Ishikawa (cell line): ENCODE results near the gene ZNF783.

Experiments
- CEBPB ChIP-seq: IDR thresholded peaks from 2 replicates; pipeline ENCODE4 v1.6.1; 2012
- CREB1 ChIP-seq: IDR thresholded peaks from 2 replicates; pipeline ENCODE4 v1.6.1; 2012; ENCODE audit warnings: low read depth
- EGR1 ChIP-seq: IDR thresholded peaks from 2 replicates; pipeline ENCODE4 v1.6.1; 2012
- EP300 ChIP-seq: IDR thresholded peaks from 2 replicates; pipeline ENCODE4 v1.6.1; 2012; ENCODE audit warnings: borderline replicate concordance
- FOXM1 ChIP-seq: IDR thresholded peaks from 2 replicates; pipeline ENCODE4 v1.6.1; 2012; ENCODE audit warnings: low read depth, borderline replicate concordance
- MAX ChIP-seq: IDR thresholded peaks from 2 replicates; pipeline ENCODE4 v1.6.1; 2012
- NFIC ChIP-seq: IDR thresholded peaks from 2 replicates; pipeline ENCODE4 v1.6.1; 2012
- RAD21 ChIP-seq: IDR thresholded peaks from 2 replicates; pipeline ENCODE4 v1.6.1; 2012; ENCODE audit warnings: low read depth
- REST ChIP-seq: IDR thresholded peaks from 2 replicates; pipeline ENCODE4 v1.6.1; 2012; ENCODE audit warnings: low read depth, mild to moderate bottlenecking
- TAF1 ChIP-seq: IDR thresholded peaks from 2 replicates; pipeline ENCODE4 v1.6.1; 2012; ENCODE audit warnings: low read depth, mild to moderate bottlenecking
- TCF12 ChIP-seq: IDR thresholded peaks from 2 replicates; pipeline ENCODE4 v1.6.1; 2012; ENCODE audit warnings: low read depth
- TEAD4 ChIP-seq: IDR thresholded peaks from 2 replicates; pipeline ENCODE4 v1.6.1; 2012
- YY1 ChIP-seq: IDR thresholded peaks from 2 replicates; pipeline ENCODE4 v1.6.1; 2012; ENCODE audit warnings: low read depth
- ZBTB7A ChIP-seq: IDR thresholded peaks from 2 replicates; pipeline ENCODE4 v1.6.1; 2012; ENCODE audit warnings: low read depth
- TF ChIP-seq, protein P1 (sequence below): IDR thresholded peaks from 2 replicates; pipeline ENCODE4 v1.6.1; 2012

ZNF783 gene

DNA sequence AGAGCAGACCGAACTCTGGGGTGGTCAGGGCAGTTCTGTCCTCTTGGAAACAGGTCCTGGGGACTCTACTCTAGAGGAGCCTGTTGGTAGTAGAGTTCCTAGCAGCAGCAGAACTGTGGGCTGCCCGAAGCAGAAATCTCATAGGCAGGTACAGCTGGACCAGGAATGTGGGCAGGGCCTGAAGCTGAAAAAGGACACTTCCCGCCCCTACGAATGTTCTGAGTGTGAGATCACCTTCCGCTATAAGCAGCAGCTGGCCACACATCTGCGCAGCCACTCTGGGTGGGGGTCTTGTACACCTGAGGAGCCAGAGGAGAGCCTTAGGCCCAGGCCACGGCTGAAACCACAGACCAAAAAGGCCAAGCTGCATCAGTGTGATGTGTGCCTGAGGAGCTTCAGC, 8.3 kb upstream of the ZNF783 start:
- TF ChIP-seq TEAD4 (peak; percentile 86), TAF1 (no peak), ZBTB7A (no peak), MAX (0 out of 2 replicates have a peak, but pooled peaks have one; percentile 10)

DNA sequence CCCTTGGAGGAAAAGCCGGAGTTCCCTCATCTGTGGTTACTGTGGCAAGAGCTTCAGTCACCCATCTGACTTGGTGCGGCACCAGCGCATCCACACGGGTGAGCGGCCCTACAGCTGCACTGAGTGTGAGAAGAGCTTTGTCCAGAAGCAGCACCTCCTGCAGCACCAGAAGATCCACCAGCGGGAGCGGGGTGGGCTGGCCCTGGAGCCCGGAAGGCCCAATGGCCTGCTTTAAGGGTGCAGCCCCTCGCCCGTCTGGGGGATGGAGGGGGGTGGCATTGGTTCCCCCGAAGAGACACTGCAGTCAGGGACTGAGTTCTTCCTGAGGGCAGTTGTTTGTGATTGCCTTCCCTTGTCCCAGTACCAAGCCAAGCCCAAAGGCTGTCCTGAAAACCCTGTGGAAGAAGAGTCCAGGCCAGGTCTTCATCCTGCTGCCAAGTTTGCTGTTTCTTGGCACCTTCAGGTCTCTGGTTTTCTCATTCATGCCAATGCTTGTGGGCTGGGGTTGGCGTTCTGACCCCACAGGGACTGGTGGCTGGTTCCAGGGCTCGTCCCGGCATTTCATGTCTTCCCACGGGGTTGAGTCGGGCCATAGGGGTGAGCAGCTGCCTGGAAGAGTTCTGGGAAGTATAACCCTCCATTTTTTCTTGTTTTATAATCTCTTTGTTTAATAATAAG, 7.7 kb upstream of the ZNF783 start:
- no peak for TF ChIP-seq ZBTB7A
- no peak for TF ChIP-seq TAF1
- TF ChIP-seq CEBPB: no peak
- TF ChIP-seq NFIC: no peak
- no peak for TF ChIP-seq YY1
- TF ChIP-seq MAX: no peak
- no peak for TF ChIP-seq EGR1
- no peak for TF ChIP-seq FOXM1
- no peak for TF ChIP-seq REST
- TF ChIP-seq, protein P1, sequence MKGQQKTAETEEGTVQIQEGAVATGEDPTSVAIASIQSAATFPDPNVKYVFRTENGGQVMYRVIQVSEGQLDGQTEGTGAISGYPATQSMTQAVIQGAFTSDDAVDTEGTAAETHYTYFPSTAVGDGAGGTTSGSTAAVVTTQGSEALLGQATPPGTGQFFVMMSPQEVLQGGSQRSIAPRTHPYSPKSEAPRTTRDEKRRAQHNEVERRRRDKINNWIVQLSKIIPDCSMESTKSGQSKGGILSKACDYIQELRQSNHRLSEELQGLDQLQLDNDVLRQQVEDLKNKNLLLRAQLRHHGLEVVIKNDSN: no peak
- TF ChIP-seq CREB1: no peak
- no peak for TF ChIP-seq EP300
- no peak for TF ChIP-seq RAD21
- no peak for TF ChIP-seq TCF12
- TF ChIP-seq TEAD4: no peak

DNA sequence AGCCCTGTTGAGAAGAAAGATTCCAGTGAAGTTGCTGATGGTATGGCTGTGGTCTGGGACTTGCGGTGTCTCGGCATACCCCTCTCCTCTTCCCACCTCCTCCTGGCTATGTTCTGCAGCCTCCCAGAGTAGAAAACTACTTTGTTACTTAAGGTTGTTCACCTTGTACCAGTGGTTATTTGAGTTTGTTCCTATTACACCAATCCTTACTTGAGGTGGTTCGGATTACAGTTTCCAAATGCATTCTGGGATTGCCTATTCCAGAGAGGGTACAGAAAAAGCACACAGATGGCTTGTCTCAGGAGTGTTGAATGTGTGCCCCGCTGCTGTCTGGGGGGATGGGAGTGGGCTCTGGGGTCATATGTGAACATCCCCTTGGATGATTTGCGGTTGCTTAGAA, 6.8 kb upstream of the ZNF783 start:
- TF ChIP-seq ZBTB7A (no peak), TEAD4 (no peak), CREB1 (no peak)

DNA sequence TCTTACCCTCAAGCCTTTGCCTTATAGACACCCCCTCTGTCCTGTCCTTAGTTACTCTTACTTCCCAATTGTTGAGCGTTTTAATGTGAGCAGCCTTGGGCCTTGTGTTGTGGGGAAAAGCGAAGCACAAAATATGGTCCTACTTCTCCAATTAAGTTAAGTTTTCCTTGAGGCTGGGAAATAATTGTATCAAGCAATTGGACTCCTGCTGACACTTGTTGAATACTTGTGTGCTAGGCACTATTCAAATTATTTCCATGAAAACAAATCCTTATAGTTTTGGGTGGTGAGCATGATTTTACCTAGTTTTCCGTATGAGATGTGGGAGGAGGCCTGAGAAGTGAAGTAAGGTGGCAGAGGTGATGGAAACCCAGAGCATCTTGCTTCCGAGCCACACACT, 5.4 kb upstream of the ZNF783 start:
- TF ChIP-seq EP300: no peak
- no peak for TF ChIP-seq EGR1
- TF ChIP-seq CEBPB: no peak
- TF ChIP-seq ZBTB7A: no peak

DNA sequence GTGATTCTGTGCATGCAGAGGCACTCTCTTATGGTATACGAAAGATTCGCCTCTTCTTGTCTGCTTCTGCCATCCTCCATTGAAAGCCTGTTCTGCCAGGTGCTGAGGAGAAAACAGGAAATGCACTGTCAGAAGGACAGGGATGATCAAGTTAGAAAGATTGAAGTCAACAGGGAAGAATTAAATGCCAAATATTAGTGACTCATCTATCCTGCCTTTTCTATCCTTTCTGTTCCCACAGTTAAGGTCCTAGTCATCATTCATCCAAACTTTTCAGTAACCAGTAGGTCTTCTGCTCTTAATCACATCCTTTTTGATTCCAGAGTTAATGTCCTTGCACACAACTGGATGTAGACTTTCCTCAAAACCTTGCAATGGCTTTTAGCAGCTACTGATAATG, 4.8 kb upstream of the ZNF783 start:
- TF ChIP-seq MAX: no peak

- no peak for TF ChIP-seq TAF1
- TF ChIP-seq NFIC: no peak
- TF ChIP-seq EGR1: no peak
- no peak for TF ChIP-seq EP300
- no peak for TF ChIP-seq MAX
- no peak for TF ChIP-seq CEBPB
- no peak; the same call in 1 of the 2 replicates for TF ChIP-seq FOXM1
- TF ChIP-seq, protein P1: no peak
- no peak for TF ChIP-seq RAD21
- TF ChIP-seq CREB1: no peak
- no peak for TF ChIP-seq ZBTB7A
- TF ChIP-seq YY1: no peak
- no peak for TF ChIP-seq TCF12
- no peak for TF ChIP-seq REST
- TF ChIP-seq TEAD4: no peak
These were observed 624 bp upstream of the ZNF783 start for GRCh38 chr7:149261316-149261828.
